ENCODE data around the gene CHCHD5. TPM values are rescaled to one million over a fixed set of nuclear protein-coding genes. Genes with fewer than 3 reads are reported as not detected.

The CHCHD5 gene
- total RNA-seq, 1 experiment from 2014 or later, result 18.0 TPM

GRCh38 chr2:112540906-112541305 lies 43.5 kb upstream of the CHCHD5 start:
- Mint-ChIP-seq H3K27ac (ENCODE audit: unreplicated experiment) (no peak overlapping the region), H3K4me1 (ENCODE audit: low read depth, unreplicated experiment) (peaks cover 5% of the 10 kb centered on the region), H3K4me3 (ENCODE audit: low read depth, unreplicated experiment) (no peak overlapping the region), H3K36me3 (ENCODE audit: insufficient read depth, unreplicated experiment) (no peaks in the 10 kb centered on the region), H3K27me3 (ENCODE audit: unreplicated experiment) (no peaks in the 10 kb centered on the region), H3K9me3 (ENCODE audit: low read depth, unreplicated experiment) (no peaks in the 10 kb centered on the region)
- intact Hi-C loops (cut with micrococcal nuclease; ENCODE audit: unreplicated experiment), result no loop called here
- CTCF ChIA-PET, result no interaction called here
- no peak for TF ChIP-seq CTCF (IDR thresholded peaks at IDR 0.05; ENCODE audit: unreplicated experiment)
- no TSS peak for BruUV-seq (replicated peaks)
- no peak for DNase-seq

- Mint-ChIP-seq H3K9me3 (ENCODE audit: low read depth, unreplicated experiment) (no peaks in the 10 kb centered on the region), H3K36me3 (ENCODE audit: insufficient read depth, unreplicated experiment) (no peaks in the 10 kb centered on the region), H3K4me3 (ENCODE audit: low read depth, unreplicated experiment) (no peak overlapping the region), H3K4me1 (ENCODE audit: low read depth, unreplicated experiment) (peaks cover 5% of the 10 kb centered on the region), H3K27ac (ENCODE audit: unreplicated experiment) (no peak overlapping the region), H3K27me3 (ENCODE audit: unreplicated experiment) (no peaks in the 10 kb centered on the region)
- intact Hi-C loops (cut with micrococcal nuclease; ENCODE audit: unreplicated experiment), result no loop called here
- CTCF ChIA-PET, result no interaction called here
- no peak for TF ChIP-seq CTCF (IDR thresholded peaks at IDR 0.05; ENCODE audit: unreplicated experiment)
- peak; percentile 61 for DNase-seq
- TSS peak; percentile 91 for BruUV-seq (replicated peaks)
These were observed 42.9 kb upstream of the CHCHD5 start for GRCh38 chr2:112541315-112542122.

- Mint-ChIP-seq H3K9me3 (ENCODE audit: low read depth, unreplicated experiment) (no peaks in the 10 kb centered on the region), H3K4me3 (ENCODE audit: low read depth, unreplicated experiment) (no peak within 1 kb of the TSS), H3K4me1 (ENCODE audit: low read depth, unreplicated experiment) (peaks cover 5% of the 10 kb centered on the region), H3K27ac (ENCODE audit: unreplicated experiment) (no peak within 1 kb of the TSS), H3K36me3 (ENCODE audit: insufficient read depth, unreplicated experiment) (peaks cover 5% of the 10 kb centered on the region), H3K27me3 (ENCODE audit: unreplicated experiment) (no peaks in the 10 kb centered on the region)
- no TSS peak for BruUV-seq (replicated peaks)
- peak; percentile 91 for DNase-seq
- TF ChIP-seq CTCF (IDR thresholded peaks at IDR 0.05; ENCODE audit: unreplicated experiment), result no peak
- CTCF ChIA-PET, result no interaction called here
- intact Hi-C loops (cut with micrococcal nuclease; ENCODE audit: unreplicated experiment), result no loop called here
These were observed 42.1 kb upstream of the CHCHD5 start, which contains the start of gene POLR1B for GRCh38 chr2:112542123-112542983. TSS of gene POLR1B (plus strand) at chr2:112542465. CDS start at chr2:112542495, 30 bp downstream.

GRCh38 chr2:112542984-112543661 lies 41.3 kb upstream of the CHCHD5 start:
- intact Hi-C loops (cut with micrococcal nuclease; ENCODE audit: unreplicated experiment), result no loop called here
- H3K36me3 Mint-ChIP-seq (ENCODE audit: insufficient read depth, unreplicated experiment), result peaks cover 8% of the 10 kb centered on the region
- BruUV-seq (replicated peaks), result TSS peak; percentile 39

More at GRCh38 chr2:112542984-112543661, 41.3 kb upstream of the CHCHD5 start:
- Mint-ChIP-seq H3K4me1 (ENCODE audit: low read depth, unreplicated experiment) (peaks cover 5% of the 10 kb centered on the region), H3K27me3 (ENCODE audit: unreplicated experiment) (no peaks in the 10 kb centered on the region), H3K27ac (ENCODE audit: unreplicated experiment) (no peak overlapping the region), H3K9me3 (ENCODE audit: low read depth, unreplicated experiment) (no peaks in the 10 kb centered on the region), H3K4me3 (ENCODE audit: low read depth, unreplicated experiment) (no peak overlapping the region)
- CTCF ChIA-PET, result no interaction called here
- no peak for TF ChIP-seq CTCF (IDR thresholded peaks at IDR 0.05; ENCODE audit: unreplicated experiment)
- peak; percentile 18 for DNase-seq

Data from Calu3 (cell line).